GM13976 (cell line): ENCODE results near the gene SHOX.

Source experiments
- DNase-seq: peaks from one replicate; pipeline ENCODE4 v3.0.0; 2012; ENCODE audit warnings: low spot score
- CTCF ChIP-seq: IDR thresholded peaks from 2 replicates; pipeline ENCODE4 v1.5.1; 2012; ENCODE audit warnings: borderline replicate concordance, mild to moderate bottlenecking; ENCODE audit not compliant: insufficient read depth; ENCODE audit errors: extremely low read depth, missing control alignments, control extremely low read depth
- in situ Hi-C: fragments of 300-500 bp; cut with MboI; formaldehyde crosslinking; loops from one replicate; pipeline ENCODE4 v1.12.0; 2022; ENCODE audit warnings: low sequenced_read_pairs, mixed read lengths, inconsistent platforms; ENCODE audit not compliant: unreplicated experiment

The SHOX gene

DNA sequence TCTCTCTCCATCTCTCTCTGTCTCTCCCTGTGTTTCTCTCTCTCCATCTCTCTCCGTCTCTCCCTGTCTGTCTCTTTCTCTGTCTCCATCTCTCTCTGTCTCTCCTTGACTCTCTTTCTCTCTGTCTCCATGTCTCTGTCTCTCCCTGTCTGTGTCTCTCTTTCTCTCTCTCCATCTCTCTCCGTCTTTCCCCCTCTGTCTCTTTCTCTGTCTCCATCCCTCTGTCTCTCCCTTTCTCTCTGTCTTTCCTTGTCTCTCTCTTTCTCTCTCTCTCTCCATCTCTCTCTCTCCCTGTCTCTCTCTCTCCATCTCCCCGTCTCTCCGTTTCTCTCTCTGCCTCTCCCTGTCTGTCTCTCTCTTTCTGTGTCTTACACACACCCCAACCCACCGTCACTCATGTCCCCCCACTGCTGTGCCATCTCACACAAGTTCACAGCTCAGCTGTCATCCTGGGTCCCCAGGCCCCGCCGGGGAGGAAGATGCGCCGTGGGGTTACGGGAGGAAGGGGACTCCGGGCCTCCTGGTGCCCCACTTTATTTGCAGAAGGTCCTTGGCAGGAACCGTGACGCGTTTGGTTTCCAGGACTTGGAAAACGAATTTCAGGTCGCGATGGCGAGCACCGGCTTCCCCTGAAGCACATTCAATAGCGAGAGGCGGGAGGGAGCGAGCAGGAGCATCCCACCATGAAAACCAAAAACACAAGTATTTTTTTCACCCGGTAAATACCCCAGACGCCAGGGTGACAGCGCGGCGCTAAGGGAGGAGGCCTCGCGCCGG is 1.2 kb upstream of the SHOX start:
- no peak for DNase-seq
- in situ Hi-C loops = no loop called here
- TF ChIP-seq CTCF = no peak

GRCh38 chrX:630007-630611 is 482 bp upstream of the SHOX start:
- no peak for TF ChIP-seq CTCF
- in situ Hi-C loops = no loop called here
- no peak for DNase-seq

- TF ChIP-seq CTCF = no peak
- in situ Hi-C loops = no loop called here
- peak; percentile 17 for DNase-seq
Measured at GRCh38 chrX:631802-632365, 1.3 kb downstream of the SHOX start.

DNA sequence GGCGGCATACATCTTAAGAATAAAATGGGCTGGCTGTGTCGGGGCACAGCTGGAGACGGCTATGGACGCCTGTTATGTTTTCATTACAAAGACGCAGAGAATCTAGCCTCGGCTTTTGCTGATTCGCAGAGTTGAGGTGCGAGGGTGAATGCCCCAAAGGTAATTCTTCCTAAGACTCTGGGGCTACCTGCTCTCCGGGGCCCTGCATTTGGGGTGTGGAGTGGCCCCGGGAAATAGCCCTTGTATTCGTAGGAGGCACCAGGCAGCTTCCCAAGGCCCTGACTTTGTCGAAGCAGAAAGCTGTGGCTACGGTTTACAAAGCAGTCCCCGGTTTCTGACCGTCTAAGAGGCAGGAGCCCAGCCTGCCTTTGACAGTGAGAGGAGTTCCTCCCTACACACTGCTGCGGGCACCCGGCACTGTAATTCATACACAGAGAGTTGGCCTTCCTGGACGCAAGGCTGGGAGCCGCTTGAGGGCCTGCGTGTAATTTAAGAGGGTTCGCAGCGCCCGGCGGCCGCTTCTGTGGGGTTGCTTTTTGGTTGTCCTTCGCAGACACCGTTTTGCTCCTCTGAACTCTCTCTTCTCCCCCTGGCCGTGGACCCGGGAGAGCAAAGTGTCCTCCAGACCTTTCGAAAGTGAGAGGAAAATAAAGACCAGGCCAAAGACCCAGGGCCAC is 1.9 kb downstream of the SHOX start:
- DNase-seq = no peak
- in situ Hi-C loops = no loop called here

DNA sequence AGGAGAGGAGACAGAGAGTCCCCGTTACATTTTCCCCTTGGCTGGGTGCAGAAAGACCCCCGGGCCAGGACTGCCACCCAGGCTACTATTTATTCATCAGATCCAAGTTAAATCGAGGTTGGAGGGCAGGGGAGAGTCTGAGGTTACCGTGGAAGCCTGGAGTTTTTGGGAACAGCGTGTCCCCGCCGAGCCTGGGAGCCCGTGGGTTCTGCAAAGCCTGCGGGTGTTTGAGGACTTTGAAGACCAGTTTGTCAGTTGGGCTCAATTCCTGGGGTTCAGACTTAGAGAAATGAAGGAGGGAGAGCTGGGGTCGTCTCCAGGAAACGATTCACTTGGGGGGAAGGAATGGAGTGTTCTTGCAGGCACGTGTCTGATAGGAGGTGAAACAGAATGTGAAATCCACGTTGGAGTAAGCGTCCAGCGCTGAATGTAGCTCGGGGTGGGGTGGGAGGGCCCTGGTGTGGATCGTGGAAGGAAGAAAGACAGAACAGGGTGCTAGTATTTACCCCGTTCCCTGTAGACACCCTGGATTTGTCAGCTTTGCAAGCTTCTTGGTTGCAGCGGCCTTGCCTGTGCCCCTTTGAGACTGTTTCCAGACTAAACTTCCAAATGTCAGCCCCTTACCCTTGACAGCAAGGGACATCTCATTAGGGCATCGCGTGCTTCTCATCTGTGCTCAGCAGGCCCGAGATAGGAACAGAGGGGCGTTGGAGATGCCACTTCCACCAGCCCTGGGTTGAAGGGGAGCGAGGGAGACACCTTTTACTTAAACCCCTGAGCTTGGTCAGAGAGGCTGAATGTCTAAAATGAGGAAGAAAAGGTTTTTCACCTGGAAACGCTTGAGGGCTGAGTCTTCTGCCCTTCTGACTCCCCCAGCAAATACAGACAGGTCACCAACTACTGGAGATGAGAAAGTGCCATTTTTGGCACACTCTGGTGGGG is 2.7 kb downstream of the SHOX start:
- TF ChIP-seq CTCF = no peak
- DNase-seq = no peak
- in situ Hi-C loops = no loop called here

More for the DNA sequence above, 1.9 kb downstream of the SHOX start:
- TF ChIP-seq CTCF = no peak
